ENCODE results near the gene SSH2. TPM values are rescaled to one million over a fixed set of nuclear protein-coding genes. Genes with fewer than 3 reads are reported as not detected.
"Not testable (repeated sequence)": the region's sequence is repeated elsewhere in the genome, so short reads cannot be mapped to it uniquely, and the experiment has no call there.

SSH2 gene
- total RNA-seq, 1 donor from 2014 or later: 46.5 TPM

GRCh38 chr17:29862127-29862526 is 67.9 kb downstream of the SSH2 start:
- H3K27me3 Mint-ChIP-seq (ENCODE audit: unreplicated experiment): peaks cover 4% of the 10 kb centered on the region
- no peak overlapping the region for H3K4me3 Mint-ChIP-seq (ENCODE audit: unreplicated experiment)
- TF ChIP-seq CTCF (IDR thresholded peaks at IDR 0.05; ENCODE audit: partially characterized antibody, unreplicated experiment): no peak
- DNase-seq: no peak
- peaks cover 6% of the 10 kb centered on the region for H3K4me1 Mint-ChIP-seq (ENCODE audit: low read depth, unreplicated experiment)
- peaks cover 5% of the 10 kb centered on the region for H3K9me3 Mint-ChIP-seq (ENCODE audit: unreplicated experiment)
- H3K27ac Mint-ChIP-seq (ENCODE audit: unreplicated experiment): no peak overlapping the region
- peaks cover 5% of the 10 kb centered on the region for H3K36me3 Mint-ChIP-seq (ENCODE audit: unreplicated experiment)

- peaks cover 12% of the 10 kb centered on the region for H3K9me3 Mint-ChIP-seq (ENCODE audit: unreplicated experiment)
Measured at GRCh38 chr17:29859445-29859844, 70.6 kb downstream of the SSH2 start.

GRCh38 chr17:29857823-29858222 is 72.2 kb downstream of the SSH2 start:
- H3K36me3 Mint-ChIP-seq (ENCODE audit: unreplicated experiment): peaks cover 9% of the 10 kb centered on the region
- H3K9me3 Mint-ChIP-seq (ENCODE audit: unreplicated experiment): peaks cover 12% of the 10 kb centered on the region
- H3K4me1 Mint-ChIP-seq (ENCODE audit: low read depth, unreplicated experiment): no peaks in the 10 kb centered on the region
- no peak overlapping the region for H3K27ac Mint-ChIP-seq (ENCODE audit: unreplicated experiment)
- no peak for TF ChIP-seq CTCF (IDR thresholded peaks at IDR 0.05; ENCODE audit: partially characterized antibody, unreplicated experiment)
- no peak for DNase-seq
- peaks cover 2% of the 10 kb centered on the region for H3K27me3 Mint-ChIP-seq (ENCODE audit: unreplicated experiment)
- H3K4me3 Mint-ChIP-seq (ENCODE audit: unreplicated experiment): no peak overlapping the region

More at GRCh38 chr17:29859445-29859844, 70.6 kb downstream of the SSH2 start:
- not testable (repeated sequence) for H3K4me1 Mint-ChIP-seq (ENCODE audit: low read depth, unreplicated experiment); H3K4me3 Mint-ChIP-seq (ENCODE audit: unreplicated experiment); H3K27ac Mint-ChIP-seq (ENCODE audit: unreplicated experiment); DNase-seq; H3K27me3 Mint-ChIP-seq (ENCODE audit: unreplicated experiment); H3K36me3 Mint-ChIP-seq (ENCODE audit: unreplicated experiment)

- not testable (repeated sequence) for DNase-seq; H3K4me1 Mint-ChIP-seq (ENCODE audit: low read depth, unreplicated experiment); H3K36me3 Mint-ChIP-seq (ENCODE audit: unreplicated experiment); H3K27me3 Mint-ChIP-seq (ENCODE audit: unreplicated experiment); H3K27ac Mint-ChIP-seq (ENCODE audit: unreplicated experiment); H3K4me3 Mint-ChIP-seq (ENCODE audit: unreplicated experiment)
- peaks cover 12% of the 10 kb centered on the region for H3K9me3 Mint-ChIP-seq (ENCODE audit: unreplicated experiment)
Measured at GRCh38 chr17:29857105-29857504, 72.9 kb downstream of the SSH2 start.

GRCh38 chr17:29855686-29856085 is 74.3 kb downstream of the SSH2 start:
- peaks cover 2% of the 10 kb centered on the region for H3K27me3 Mint-ChIP-seq (ENCODE audit: unreplicated experiment)
- no peak for TF ChIP-seq CTCF (IDR thresholded peaks at IDR 0.05; ENCODE audit: partially characterized antibody, unreplicated experiment)
- no peak overlapping the region for H3K27ac Mint-ChIP-seq (ENCODE audit: unreplicated experiment)
- no peak for DNase-seq
- no peak overlapping the region for H3K4me3 Mint-ChIP-seq (ENCODE audit: unreplicated experiment)
- H3K9me3 Mint-ChIP-seq (ENCODE audit: unreplicated experiment): peaks cover 12% of the 10 kb centered on the region
- H3K36me3 Mint-ChIP-seq (ENCODE audit: unreplicated experiment): peaks cover 9% of the 10 kb centered on the region
- H3K4me1 Mint-ChIP-seq (ENCODE audit: low read depth, unreplicated experiment): no peaks in the 10 kb centered on the region

GRCh38 chr17:29848737-29849136 is 81.3 kb downstream of the SSH2 start:
- no peaks in the 10 kb centered on the region for H3K9me3 Mint-ChIP-seq (ENCODE audit: unreplicated experiment)
- no peaks in the 10 kb centered on the region for H3K36me3 Mint-ChIP-seq (ENCODE audit: unreplicated experiment)
- no peak for DNase-seq
- no peak overlapping the region for H3K4me3 Mint-ChIP-seq (ENCODE audit: unreplicated experiment)
- H3K27ac Mint-ChIP-seq (ENCODE audit: unreplicated experiment): no peak overlapping the region
- peaks cover 3% of the 10 kb centered on the region for H3K27me3 Mint-ChIP-seq (ENCODE audit: unreplicated experiment)
- TF ChIP-seq CTCF (IDR thresholded peaks at IDR 0.05; ENCODE audit: partially characterized antibody, unreplicated experiment): no peak
- peaks cover 19% of the 10 kb centered on the region for H3K4me1 Mint-ChIP-seq (ENCODE audit: low read depth, unreplicated experiment)
